GM18507 (cell line): ENCODE data around the gene ZP1.

Source experiments
- DNase-seq: peaks from one replicate; pipeline ENCODE4 v3.0.0; 2011; ENCODE audit warnings: low read depth; ENCODE audit not compliant: insufficient read length; ENCODE audit errors: extremely low spot score
- FAIRE-seq: peaks from 2 replicates; lab custom pipeline; 2011; peaks lifted over from hg19 to GRCh38; lab: Jason Lieb, UNC

The ZP1 gene

GRCh38 chr11:60872961-60873524 lies 5.7 kb downstream of the ZP1 start:
- FAIRE-seq (no peak), DNase-seq (no peak)

- DNase-seq (no peak), FAIRE-seq (no peak)
Observed at GRCh38 chr11:60873533-60873932, 6.2 kb downstream of the ZP1 start.

GRCh38 chr11:60874421-60875365 lies 7.4 kb downstream of the ZP1 start:
- FAIRE-seq = no peak
- no peak for DNase-seq

- FAIRE-seq (no peak), DNase-seq (no peak)
Observed at GRCh38 chr11:60875366-60876167, 8.2 kb downstream of the ZP1 start.

- DNase-seq = no peak
- no peak for FAIRE-seq
Observed at GRCh38 chr11:60876168-60876485, 8.8 kb downstream of the ZP1 start.

- DNase-seq (no peak), FAIRE-seq (no peak)
Observed at GRCh38 chr11:60878245-60879101, 11.1 kb downstream of the ZP1 start.

- DNase-seq = no peak
- no peak for FAIRE-seq
Observed at GRCh38 chr11:60879104-60879503, 11.8 kb downstream of the ZP1 start.

- FAIRE-seq (no peak), DNase-seq (no peak)
Observed at GRCh38 chr11:60879971-60880588, 12.7 kb downstream of the ZP1 start.

- FAIRE-seq (no peak), DNase-seq (no peak)
Observed at GRCh38 chr11:60880643-60881282, 13.4 kb downstream of the ZP1 start.

GRCh38 chr11:60887556-60887955 lies 20.2 kb downstream of the ZP1 start:
- FAIRE-seq (no peak), DNase-seq (no peak)

- DNase-seq (no peak), FAIRE-seq (no peak)
Observed at GRCh38 chr11:60889869-60890311, 22.5 kb downstream of the ZP1 start.

GRCh38 chr11:60890696-60891095 lies 23.4 kb downstream of the ZP1 start:
- DNase-seq = no peak
- no peak for FAIRE-seq

- FAIRE-seq = no peak
- DNase-seq = no peak
Observed at GRCh38 chr11:60891103-60891741, 23.9 kb downstream of the ZP1 start.

GRCh38 chr11:60895687-60896086 lies 28.3 kb downstream of the ZP1 start:
- no peak for FAIRE-seq
- no peak for DNase-seq

GRCh38 chr11:60897496-60897895 lies 30.2 kb downstream of the ZP1 start:
- no peak for FAIRE-seq
- DNase-seq = no peak

GRCh38 chr11:60899046-60899936 lies 31.9 kb downstream of the ZP1 start:
- peak; percentile 74 for FAIRE-seq

GRCh38 chr11:60899977-60900376 lies 32.6 kb downstream of the ZP1 start:
- no peak for FAIRE-seq

More at GRCh38 chr11:60899046-60899936, 31.9 kb downstream of the ZP1 start:
- peak; percentile 36 for DNase-seq

More at GRCh38 chr11:60899977-60900376, 32.6 kb downstream of the ZP1 start:
- DNase-seq = no peak
